T-helper 1 cell treated with Interleukin-12 subunit alpha and Interleukin-12 subunit beta and Interleukin-4 antibody, amounts not matched to agents 30 μg/mL and 1 μg/mL, for 36 hours (primary cell): ENCODE results near the gene CD151.

Source experiments
- H3K27ac Mint-ChIP-seq: one replicate; pipeline ENCODE4 v1.8.0; 2021; ENCODE audit warnings: mild to moderate bottlenecking, mixed read lengths
- H3K27me3 Mint-ChIP-seq: one replicate; pipeline ENCODE4 v1.8.0; 2021; ENCODE audit warnings: low read depth, mixed read lengths
- H3K36me3 Mint-ChIP-seq: one replicate; pipeline ENCODE4 v1.8.0; 2021; ENCODE audit warnings: low read depth, mixed read lengths
- H3K4me1 Mint-ChIP-seq: one replicate; pipeline ENCODE4 v1.8.0; 2021; ENCODE audit warnings: low read depth, mixed read lengths
- H3K4me3 Mint-ChIP-seq: one replicate; pipeline ENCODE4 v1.8.0; 2021; ENCODE audit warnings: mild to moderate bottlenecking, moderate library complexity, mixed read lengths
- H3K9me3 Mint-ChIP-seq: one replicate; pipeline ENCODE4 v1.8.0; 2021; ENCODE audit warnings: mixed read lengths

Gene CD151

GRCh38 chr11:846496-847098 is 13.8 kb downstream of the CD151 start:
- no peak overlapping the region for H3K4me3 Mint-ChIP-seq
- no peak overlapping the region for H3K27ac Mint-ChIP-seq
- H3K9me3 Mint-ChIP-seq: no peaks in the 10 kb centered on the region
- H3K27me3 Mint-ChIP-seq: peaks cover 5% of the 10 kb centered on the region
- H3K4me1 Mint-ChIP-seq: peaks cover 10% of the 10 kb centered on the region
- H3K36me3 Mint-ChIP-seq: no peaks in the 10 kb centered on the region

GRCh38 chr11:847876-848275 is 15.1 kb downstream of the CD151 start:
- Mint-ChIP-seq H3K27ac (no peak overlapping the region), H3K36me3 (no peaks in the 10 kb centered on the region)

GRCh38 chr11:848380-848931 is 15.7 kb downstream of the CD151 start:
- Mint-ChIP-seq H3K9me3 (no peaks in the 10 kb centered on the region), H3K36me3 (no peaks in the 10 kb centered on the region), H3K27me3 (peaks cover 5% of the 10 kb centered on the region), H3K4me3 (peak overlapping the region; percentile 25), H3K27ac (no peak overlapping the region), H3K4me1 (peaks cover 10% of the 10 kb centered on the region)

More at GRCh38 chr11:847876-848275, 15.1 kb downstream of the CD151 start:
- Mint-ChIP-seq H3K4me3 (no peak overlapping the region), H3K27me3 (peaks cover 5% of the 10 kb centered on the region), H3K4me1 (peaks cover 10% of the 10 kb centered on the region), H3K9me3 (no peaks in the 10 kb centered on the region)

- Mint-ChIP-seq H3K27ac (no peak overlapping the region), H3K36me3 (no peaks in the 10 kb centered on the region), H3K9me3 (no peaks in the 10 kb centered on the region), H3K4me1 (peaks cover 6% of the 10 kb centered on the region), H3K4me3 (peak overlapping the region; percentile 69), H3K27me3 (peaks cover 5% of the 10 kb centered on the region)
Observed at GRCh38 chr11:849104-849824, 16.5 kb downstream of the CD151 start.

- Mint-ChIP-seq H3K27me3 (peaks cover 5% of the 10 kb centered on the region), H3K27ac (no peak overlapping the region), H3K9me3 (no peaks in the 10 kb centered on the region), H3K4me3 (peak overlapping the region; percentile 28), H3K36me3 (no peaks in the 10 kb centered on the region), H3K4me1 (peaks cover 3% of the 10 kb centered on the region)
Observed at GRCh38 chr11:849951-850774, 17.4 kb downstream of the CD151 start.

GRCh38 chr11:850775-851763 is 18.3 kb downstream of the CD151 start:
- no peak overlapping the region for H3K4me3 Mint-ChIP-seq
- H3K27me3 Mint-ChIP-seq: peaks cover 5% of the 10 kb centered on the region
- H3K4me1 Mint-ChIP-seq: peaks cover 3% of the 10 kb centered on the region
- no peaks in the 10 kb centered on the region for H3K9me3 Mint-ChIP-seq
- no peak overlapping the region for H3K27ac Mint-ChIP-seq
- no peaks in the 10 kb centered on the region for H3K36me3 Mint-ChIP-seq

GRCh38 chr11:852762-853161 is 20.0 kb downstream of the CD151 start:
- no peak overlapping the region for H3K4me3 Mint-ChIP-seq
- H3K9me3 Mint-ChIP-seq: no peaks in the 10 kb centered on the region
- peaks cover 3% of the 10 kb centered on the region for H3K4me1 Mint-ChIP-seq
- H3K27ac Mint-ChIP-seq: no peak overlapping the region
- peaks cover 5% of the 10 kb centered on the region for H3K27me3 Mint-ChIP-seq
- H3K36me3 Mint-ChIP-seq: no peaks in the 10 kb centered on the region

GRCh38 chr11:853682-854448 is 21.1 kb downstream of the CD151 start:
- no peak overlapping the region for H3K4me3 Mint-ChIP-seq
- H3K36me3 Mint-ChIP-seq: no peaks in the 10 kb centered on the region
- no peaks in the 10 kb centered on the region for H3K9me3 Mint-ChIP-seq
- no peak overlapping the region for H3K27ac Mint-ChIP-seq
- peaks cover under 1% of the 10 kb centered on the region for H3K27me3 Mint-ChIP-seq
- H3K4me1 Mint-ChIP-seq: no peaks in the 10 kb centered on the region

GRCh38 chr11:854601-855329 is 22.0 kb downstream of the CD151 start:
- H3K9me3 Mint-ChIP-seq: no peaks in the 10 kb centered on the region
- H3K4me1 Mint-ChIP-seq: no peaks in the 10 kb centered on the region
- no peaks in the 10 kb centered on the region for H3K36me3 Mint-ChIP-seq
- H3K4me3 Mint-ChIP-seq: no peak overlapping the region
- H3K27ac Mint-ChIP-seq: no peak overlapping the region
- H3K27me3 Mint-ChIP-seq: no peaks in the 10 kb centered on the region

GRCh38 chr11:855330-855674 is 22.6 kb downstream of the CD151 start:
- Mint-ChIP-seq H3K4me3 (no peak overlapping the region), H3K36me3 (no peaks in the 10 kb centered on the region), H3K27ac (no peak overlapping the region), H3K27me3 (no peaks in the 10 kb centered on the region), H3K9me3 (no peaks in the 10 kb centered on the region), H3K4me1 (no peaks in the 10 kb centered on the region)

- H3K4me3 Mint-ChIP-seq: no peak overlapping the region
- H3K27ac Mint-ChIP-seq: no peak overlapping the region
- H3K27me3 Mint-ChIP-seq: no peaks in the 10 kb centered on the region
- H3K9me3 Mint-ChIP-seq: no peaks in the 10 kb centered on the region
- no peaks in the 10 kb centered on the region for H3K36me3 Mint-ChIP-seq
- H3K4me1 Mint-ChIP-seq: no peaks in the 10 kb centered on the region
Observed at GRCh38 chr11:855796-856195, 23.0 kb downstream of the CD151 start.

- Mint-ChIP-seq H3K9me3 (no peaks in the 10 kb centered on the region), H3K4me1 (no peaks in the 10 kb centered on the region), H3K36me3 (no peaks in the 10 kb centered on the region), H3K27ac (no peak overlapping the region), H3K4me3 (no peak overlapping the region), H3K27me3 (no peaks in the 10 kb centered on the region)
Observed at GRCh38 chr11:856397-856796, 23.6 kb downstream of the CD151 start.
